Activated CD8-positive, alpha-beta memory T cell treated with anti-CD3 and anti-CD28 coated beads for 36 hours (primary cell): Measurements from ENCODE around the gene MYL2. TPM values are rescaled to one million over a fixed set of nuclear protein-coding genes. Genes with fewer than 3 reads are reported as not detected.

ENCODE experiments used
- CTCF ChIA-PET: fragments of 350-600 bp; sonication (Branson Sonifier 250); formaldehyde crosslinking; loops from one replicate; lab custom pipeline; 2021; ENCODE audit warnings: antibody characterized with exemption; lab: Charles Lee
- POLR2A ChIA-PET: fragments of 350-600 bp; sonication (Branson Sonifier 250); formaldehyde crosslinking; loops from one replicate; lab custom pipeline; 2021; ENCODE audit warnings: antibody characterized with exemption; lab: Charles Lee
- total RNA-seq, 2 experiments: library from RNA; stranded (reverse); gene quantifications; one replicate each; pipeline ENCODE4 v1.2.3, GENCODE V29; 2021

Gene MYL2
- total RNA-seq, 2 experiments from 2014 or later = not detected

DNA sequence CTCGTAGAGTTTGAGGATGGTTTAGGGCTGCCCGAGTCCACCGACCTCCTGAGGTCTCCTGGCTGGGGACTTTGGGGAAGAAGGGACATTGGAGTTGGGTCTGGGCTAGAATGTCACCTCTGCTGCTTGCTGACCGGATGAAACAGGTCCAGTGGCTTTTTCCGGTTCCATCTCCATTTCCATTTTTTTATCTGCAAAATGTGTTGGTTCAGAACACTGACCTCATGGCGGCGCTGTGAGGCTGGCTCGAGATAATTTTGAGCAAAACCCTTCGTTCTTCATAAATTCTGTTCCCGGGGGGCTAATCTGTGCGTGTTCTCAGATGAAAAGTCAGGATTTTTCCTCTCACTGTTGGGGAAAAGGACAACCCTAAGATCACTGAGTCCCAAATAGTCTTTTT lies 11.7 kb upstream of the MYL2 start:
- CTCF ChIA-PET = no interaction called here
- POLR2A ChIA-PET = no interaction called here

DNA sequence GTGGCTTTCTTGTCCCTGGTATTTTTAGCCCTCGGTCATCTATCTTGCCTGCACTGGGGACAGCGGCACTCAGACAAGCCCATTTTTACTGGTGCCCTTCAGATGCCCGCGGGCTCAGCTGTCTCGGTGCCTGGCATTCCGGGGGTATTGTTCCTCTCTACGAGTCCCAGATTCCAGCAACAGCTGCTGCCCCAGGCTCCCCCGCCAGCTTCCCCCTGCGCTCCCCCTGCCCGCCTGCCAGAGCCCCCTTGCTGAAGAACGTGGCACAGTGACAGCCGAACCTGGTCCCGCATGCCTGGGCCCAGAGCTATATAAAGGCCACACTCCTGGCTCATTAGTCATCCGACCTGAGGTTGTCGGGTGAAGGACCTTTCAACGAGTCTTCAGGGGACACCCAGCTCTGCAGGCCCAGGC lies 10.9 kb upstream of the MYL2 start:
- ChIA-PET CTCF (no interaction called here), POLR2A (no interaction called here)

DNA sequence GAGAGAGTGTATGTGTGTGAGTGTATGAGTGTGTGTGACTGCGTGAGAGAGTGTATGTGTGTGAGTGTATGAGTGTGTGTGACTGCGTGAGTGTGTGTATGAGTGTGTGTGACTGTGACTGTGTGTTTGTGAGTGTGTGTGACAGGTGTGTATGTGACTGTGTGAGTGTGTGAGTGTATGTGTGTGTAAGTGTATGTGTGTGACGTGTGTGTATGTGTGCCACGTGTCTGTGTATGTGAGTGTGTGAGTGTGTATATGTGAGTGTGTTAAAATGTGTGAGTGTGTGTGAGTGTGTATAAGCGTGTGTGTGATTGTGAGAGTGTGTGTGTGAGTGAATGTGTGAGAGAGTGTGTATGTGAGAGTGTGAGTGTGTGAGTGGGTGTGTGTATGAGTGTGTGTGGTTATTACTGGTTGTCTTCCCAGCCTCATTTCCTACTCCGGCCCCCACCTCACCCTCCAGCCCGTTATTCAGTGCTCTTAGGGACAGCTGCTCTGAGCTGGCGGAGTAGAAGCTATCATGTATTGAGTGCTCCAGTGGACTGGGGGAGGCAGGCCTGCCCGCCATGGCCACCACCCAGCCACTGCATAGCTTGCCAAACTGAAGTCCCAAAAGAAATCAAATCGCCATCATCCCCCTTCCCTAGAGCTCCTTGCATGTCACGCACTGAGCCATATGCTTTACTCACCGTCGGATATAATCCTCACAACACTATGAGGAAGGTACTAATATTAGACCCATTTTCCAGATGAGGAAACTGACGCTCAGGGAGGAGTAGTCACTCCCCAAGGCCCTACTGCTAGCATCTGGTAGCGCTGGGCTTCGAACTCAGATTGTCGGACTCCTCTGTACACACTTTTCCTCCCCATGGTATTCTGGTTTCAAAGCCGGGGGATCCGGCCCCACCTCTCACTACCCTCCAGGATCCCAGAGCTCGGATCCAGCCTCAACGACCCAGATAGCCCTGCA lies 10.3 kb upstream of the MYL2 start:
- POLR2A ChIA-PET = no interaction called here
- CTCF ChIA-PET = no interaction called here

DNA sequence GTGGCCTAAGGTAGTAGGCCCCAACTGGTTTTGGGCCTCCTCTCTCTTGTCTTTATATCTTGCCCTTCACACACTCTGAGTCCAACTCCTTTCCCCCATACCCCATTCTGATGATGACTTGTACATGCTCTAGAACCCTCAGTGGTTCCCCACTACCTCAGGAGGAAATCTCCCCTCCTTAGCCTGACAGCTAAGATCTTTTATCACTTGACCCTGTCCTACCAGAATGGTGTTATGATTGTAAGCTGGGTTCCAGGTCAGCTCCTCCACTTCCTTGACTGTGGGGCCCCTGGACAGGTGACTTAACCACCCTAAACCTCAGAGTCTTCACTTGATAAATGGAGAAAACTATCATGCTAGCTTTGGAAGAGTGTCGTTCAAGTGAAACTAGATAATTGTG lies 9.4 kb upstream of the MYL2 start:
- ChIA-PET CTCF (interaction anchor here (0.6 kb wide), 1 partner anchor 491 kb away, joined by 4 read pairs; no protein-coding TSS in a partner anchor), POLR2A (no interaction called here)

DNA sequence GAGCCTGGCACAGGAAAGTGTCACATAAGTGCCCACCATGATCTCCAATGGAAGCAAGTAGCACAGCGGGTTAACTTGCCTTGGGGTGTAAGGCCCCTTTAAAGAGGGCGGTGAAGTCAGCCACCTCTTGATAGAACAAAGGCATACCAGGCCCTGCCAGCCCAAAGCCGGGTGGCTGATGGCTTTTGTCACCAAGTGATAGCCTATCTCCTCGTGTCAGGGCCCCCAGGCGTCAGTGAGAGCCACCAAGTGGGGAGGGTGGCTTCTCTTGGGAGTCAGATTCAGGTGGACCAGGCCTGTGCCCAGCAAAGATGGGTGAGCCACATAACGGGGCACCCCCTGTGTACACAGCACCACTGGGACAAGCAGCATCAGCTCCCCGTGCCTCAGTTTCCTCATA lies 8.3 kb upstream of the MYL2 start:
- ChIA-PET POLR2A (no interaction called here), CTCF (no interaction called here)

DNA sequence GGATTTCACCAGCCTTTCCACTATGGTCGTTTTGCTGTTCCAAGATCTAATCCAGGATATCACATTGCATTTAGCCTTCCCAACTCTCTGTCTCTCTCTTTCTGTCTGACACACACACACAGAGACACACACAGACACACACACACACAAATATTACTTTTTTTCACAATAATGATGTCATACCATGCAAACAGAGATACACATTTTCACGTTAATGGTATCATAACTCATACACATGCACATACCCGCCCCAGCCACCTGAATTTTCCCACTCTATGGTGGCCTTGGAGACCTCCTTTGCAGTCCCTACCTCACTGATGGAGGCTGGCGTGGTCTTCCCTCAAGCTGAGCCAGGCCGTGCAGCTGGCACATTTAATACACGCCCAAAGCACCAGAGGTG lies 7.2 kb upstream of the MYL2 start:
- POLR2A ChIA-PET = no interaction called here
- CTCF ChIA-PET = no interaction called here

DNA sequence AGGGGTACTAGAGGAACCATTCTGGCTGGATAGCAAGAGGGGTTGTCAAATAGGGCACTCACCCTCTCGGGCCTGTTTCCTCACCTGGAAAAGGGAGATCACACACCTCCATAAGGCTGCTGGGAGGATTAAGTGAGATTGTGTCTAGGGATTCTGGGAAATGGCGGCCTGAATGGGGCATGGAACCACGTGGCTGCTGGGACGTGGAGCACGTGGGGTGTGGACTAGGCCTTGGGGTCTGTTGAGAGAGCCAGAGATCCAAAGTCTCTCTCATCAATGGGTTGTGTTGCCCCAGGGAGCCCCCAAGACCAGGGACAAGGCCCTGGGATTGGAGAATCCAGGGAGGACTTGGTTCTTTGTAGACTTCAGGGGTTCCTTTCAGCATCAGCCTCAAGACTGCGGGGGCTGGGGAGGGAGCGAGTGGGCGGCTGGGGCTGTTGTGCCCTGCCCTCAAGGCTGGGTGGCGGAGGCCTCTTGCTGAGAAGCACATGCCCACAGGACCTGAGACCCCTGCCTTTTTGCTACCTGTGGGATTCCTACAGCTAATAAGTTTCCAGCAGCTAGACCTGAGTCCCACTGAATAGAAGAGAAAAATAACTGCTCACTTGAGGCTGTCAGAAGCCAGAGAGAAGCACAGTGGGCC lies 3.4 kb upstream of the MYL2 start:
- ChIA-PET CTCF (no interaction called here), POLR2A (no interaction called here)

DNA sequence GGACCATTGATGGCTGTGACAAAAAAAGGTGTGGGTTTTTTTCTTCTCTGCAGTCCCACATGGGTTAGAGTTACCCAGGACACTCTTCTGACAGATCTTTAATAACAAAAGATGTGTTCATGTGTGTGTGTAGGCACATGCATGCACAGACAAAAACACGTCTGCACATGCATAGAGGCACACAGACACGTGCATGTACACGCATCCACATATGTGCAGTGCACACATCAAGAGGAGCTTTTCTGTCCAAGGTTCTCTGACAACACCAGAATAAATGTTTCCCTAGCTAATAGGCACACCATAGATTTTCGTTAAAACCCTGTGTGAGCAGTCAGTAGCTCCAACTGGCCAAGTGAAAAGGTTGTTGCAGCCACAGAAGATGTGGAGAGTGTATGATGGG lies 2.8 kb upstream of the MYL2 start:
- ChIA-PET POLR2A (no interaction called here), CTCF (no interaction called here)

DNA sequence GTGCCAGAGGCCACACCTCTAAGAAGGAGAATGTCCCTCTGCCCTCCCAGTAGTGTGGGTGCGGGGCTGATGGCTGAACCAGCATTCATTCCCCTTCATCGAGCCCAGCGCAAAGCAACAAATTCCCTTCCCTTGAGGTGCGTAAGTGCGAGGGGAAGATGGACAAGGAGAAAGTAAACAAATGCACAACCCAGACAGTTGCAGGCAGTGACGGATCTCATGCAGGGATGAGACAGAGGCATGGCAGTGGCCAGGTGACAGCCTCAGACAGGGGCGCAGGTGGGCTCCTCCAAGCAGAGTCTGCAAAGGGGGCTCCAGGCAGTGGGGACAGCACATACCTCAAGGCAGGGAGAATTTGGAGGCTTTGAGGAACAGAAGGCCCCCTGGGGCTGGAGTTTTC lies 2.3 kb upstream of the MYL2 start:
- ChIA-PET CTCF (no interaction called here), POLR2A (no interaction called here)

DNA sequence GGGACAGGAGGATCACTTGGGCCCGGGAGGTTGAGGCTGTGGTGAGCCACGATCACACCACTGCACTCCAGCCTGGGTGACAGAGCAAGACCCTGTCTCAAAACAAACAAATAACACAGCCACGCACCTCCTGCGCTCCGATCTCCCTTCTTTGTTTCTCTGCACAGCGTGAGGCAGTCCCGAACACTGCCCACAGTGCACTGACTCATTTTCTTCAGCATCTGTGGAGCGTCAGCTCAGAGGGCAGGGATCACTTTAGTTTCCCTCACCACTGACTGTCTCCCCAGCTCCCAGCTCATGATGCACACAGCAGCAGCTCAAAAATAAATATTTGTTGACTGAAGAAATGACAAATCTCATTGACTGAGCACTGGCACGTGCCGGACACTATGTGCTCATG lies 883 bp upstream of the MYL2 start:
- ChIA-PET POLR2A (no interaction called here), CTCF (no interaction called here)

DNA sequence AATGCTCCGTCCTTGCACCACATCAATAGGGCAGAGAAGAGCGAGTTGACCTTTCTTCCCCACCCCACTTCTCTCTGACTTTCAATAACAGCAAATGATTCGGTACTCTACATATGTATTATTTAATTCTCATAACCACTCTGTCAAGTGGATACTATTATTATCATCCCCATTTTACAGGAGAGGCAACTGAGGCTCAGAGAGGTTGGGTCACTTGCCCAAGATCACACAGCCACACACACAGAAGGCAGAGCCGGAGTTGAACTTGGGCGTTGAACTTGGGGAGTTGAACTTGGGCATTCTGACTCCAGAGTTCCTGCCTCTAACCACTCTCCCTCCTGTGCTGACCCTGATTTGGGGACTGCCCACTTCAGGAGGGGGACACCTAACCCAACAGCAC lies 659 bp downstream of the MYL2 start:
- CTCF ChIA-PET = interaction anchor here (0.6 kb wide), 1 partner anchor 22 kb away, joined by 6 read pairs; no protein-coding TSS in a partner anchor
- POLR2A ChIA-PET = no interaction called here

DNA sequence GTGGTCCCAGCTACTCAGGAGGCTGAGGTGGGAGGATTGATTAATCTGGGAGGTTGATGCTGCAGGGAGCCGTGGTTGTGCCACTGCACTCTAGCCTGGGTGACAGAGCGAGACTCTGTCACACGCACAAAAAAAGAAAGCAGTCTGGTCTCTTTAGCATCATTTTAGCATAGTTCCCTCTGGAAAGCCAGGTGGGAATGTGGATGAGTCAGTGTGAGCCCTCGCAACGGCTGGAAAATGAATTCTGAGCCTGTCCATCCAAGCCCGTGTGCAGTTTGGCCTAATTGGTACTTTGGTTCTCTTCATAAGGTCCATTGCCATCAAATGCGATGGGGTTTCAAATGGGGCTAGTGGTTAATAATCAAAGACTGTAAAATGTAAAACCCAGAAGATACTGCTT lies 2.4 kb downstream of the MYL2 start:
- POLR2A ChIA-PET = no interaction called here
- CTCF ChIA-PET = no interaction called here

DNA sequence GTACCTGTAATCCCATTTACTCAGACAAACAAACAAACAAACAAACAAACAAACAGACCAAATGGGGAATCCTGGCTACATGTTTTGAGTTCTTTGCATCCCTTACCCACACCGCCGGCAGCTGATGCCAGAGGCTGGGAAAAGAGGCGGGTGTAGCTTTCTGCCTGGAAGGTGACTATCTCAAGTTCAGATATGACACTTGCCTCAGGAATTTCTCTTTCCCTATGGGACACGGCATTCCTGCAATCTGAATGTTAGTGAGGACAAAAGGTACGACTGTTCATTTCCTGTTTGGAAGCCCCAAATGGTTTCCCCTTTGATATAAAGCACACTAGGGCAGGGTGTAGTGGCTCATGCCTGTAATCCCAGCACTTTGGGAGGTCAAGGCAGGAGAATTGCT lies 2.9 kb downstream of the MYL2 start:
- ChIA-PET CTCF (no interaction called here), POLR2A (no interaction called here)

DNA sequence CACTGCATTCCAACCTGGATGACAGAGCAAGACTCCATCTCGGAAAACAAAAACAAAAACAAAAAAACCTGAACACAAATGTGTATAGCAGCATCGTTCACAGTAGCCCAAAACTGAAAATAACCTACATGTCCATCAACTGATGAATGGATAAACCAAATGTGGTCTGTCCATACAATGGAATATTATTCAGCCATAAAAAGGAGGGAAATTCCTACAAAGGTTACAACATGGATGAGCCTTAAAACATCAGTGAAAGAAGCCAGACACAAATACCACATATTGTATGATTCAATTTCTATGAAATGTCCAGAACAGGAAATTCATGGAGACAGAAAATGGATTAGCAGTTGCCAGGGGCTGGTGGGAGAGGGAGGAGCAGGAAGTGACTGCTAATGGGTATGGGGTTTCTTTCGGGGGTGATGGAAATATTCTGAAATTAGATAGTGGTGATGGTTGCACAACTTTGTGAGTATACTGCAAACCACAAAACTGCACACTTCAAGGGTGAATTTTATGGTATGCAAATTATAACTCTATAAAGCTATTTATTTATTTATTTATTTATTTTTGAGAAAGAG lies 4.0 kb downstream of the MYL2 start:
- ChIA-PET CTCF (no interaction called here), POLR2A (no interaction called here)

DNA sequence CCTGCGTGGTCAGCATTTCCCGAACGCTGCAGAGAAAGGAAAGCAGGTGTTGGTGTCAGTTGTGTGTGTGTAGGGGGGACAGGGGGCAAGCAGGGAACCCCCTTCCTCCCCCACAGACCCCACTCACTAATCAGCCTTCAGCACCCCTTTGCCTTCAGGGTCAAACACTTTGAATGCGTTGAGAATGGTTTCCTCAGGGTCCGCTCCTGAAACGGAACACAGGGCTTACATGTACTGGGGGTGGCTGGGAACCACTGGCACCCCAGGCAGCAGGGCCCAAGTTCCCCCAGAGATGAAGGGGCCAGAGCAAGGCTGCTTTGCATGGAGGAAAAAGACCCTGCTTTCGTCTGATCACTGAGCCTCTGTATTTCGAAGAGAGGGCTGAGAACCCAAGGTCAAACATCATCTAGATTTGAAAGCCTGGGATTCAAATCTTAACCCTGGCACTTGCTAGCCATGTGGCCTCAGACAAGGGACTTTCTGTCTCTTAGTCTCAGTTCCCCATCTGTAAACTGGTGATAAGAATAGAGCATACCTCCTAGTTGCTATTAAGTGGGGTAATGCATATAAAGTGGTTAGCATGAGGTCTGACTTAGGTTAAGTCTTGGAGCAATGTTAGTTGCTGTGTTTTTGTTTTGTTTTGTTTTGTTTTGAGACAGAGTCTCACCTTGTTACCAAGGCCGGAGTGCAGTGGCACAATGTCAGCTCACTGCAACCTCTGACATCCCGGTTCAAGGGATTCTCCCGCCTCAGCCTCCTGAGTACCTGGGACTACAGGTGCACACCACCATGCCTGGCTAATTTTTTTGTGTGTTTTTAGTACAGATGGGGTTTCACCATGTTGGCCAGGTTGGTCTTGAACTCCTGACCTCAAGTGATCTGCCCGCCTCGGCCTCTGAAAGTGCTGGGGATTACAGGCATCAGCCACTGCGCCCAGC lies 7.0 kb downstream of the MYL2 start:
- CTCF ChIA-PET = no interaction called here
- POLR2A ChIA-PET = no interaction called here

DNA sequence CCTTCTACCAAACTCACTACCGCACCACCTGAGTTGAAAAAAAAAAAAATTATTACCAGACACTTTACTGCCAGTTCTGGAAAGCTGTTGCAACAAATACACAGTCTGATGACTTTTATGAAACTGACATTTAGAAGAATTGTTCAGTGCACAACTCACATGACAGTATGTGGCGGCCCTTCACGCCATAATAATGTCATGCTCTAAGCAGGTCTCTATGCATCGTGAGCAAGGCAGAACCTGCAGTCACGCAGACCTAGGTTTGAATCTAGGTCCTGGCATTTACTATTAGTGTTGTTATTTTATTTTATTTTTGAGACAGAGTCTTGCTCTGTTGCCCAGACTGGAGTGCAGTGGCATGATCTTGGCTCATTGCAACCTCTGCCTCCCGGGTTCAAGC lies 8.1 kb downstream of the MYL2 start:
- POLR2A ChIA-PET = no interaction called here
- CTCF ChIA-PET = no interaction called here

DNA sequence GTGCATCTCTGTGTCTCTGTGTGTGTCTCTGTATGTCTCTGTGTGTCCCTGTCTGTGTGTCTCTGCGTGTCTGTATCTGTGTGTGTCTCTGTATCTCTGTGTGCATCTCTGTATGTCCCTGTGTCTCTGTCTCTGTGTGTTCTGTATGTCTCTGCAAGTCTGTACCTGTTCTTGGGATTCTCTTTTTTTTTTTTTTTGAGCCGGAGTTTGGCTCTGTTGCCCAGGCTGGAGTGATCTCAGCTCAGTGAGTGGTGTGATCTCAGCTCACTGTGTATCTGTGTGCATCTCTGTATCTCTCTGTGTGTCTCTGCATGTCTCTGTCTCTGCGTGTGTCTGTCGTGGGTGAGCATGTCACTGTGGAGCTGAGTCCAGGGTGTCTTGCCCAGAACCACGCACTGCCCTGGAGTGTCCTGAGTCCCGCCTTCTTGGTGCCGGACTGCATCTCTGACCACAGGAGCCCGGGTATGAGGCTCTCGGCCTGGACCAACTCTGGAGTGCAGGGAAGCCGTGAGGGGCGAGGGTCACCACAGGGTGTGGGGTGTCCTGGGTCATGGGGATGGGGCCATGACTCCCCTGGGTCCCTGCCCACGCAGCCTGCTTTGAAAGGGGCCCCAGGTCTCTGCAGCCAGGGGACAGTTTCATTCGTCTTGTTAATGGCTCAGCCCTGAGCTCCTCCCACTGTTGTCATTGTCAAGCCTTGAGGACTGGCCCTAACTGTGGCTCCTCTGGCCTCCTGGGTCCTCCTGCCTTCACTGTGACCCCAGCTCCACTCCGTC lies 11.8 kb downstream of the MYL2 start:
- POLR2A ChIA-PET = no interaction called here
- CTCF ChIA-PET = interaction anchor here (1.6 kb wide), 1 partner anchor 14 kb away, joined by 8 read pairs; no protein-coding TSS in a partner anchor

DNA sequence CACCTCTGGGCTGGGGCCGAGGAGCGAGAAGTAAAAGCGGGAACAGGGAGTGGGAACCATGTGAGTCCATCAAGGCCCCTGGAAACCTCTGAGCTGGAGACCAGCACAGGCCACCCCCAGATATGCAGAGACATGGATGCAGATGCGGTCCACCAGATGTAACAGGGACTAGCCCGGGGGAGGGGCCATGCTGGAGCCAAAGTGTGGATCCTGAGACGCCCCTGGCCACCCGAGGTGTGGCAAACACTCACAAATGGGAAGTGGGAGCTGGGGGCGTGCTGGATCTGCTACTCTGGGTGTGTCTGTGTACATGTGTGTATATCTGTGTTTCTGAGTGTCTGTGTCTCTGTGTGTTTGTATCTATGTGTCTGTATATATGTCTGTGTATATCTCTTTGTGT lies 12.8 kb downstream of the MYL2 start:
- ChIA-PET POLR2A (no interaction called here), CTCF (interaction anchor here (1.7 kb wide), 1 partner anchor 13 kb away, joined by 7 read pairs; no protein-coding TSS in a partner anchor)

DNA sequence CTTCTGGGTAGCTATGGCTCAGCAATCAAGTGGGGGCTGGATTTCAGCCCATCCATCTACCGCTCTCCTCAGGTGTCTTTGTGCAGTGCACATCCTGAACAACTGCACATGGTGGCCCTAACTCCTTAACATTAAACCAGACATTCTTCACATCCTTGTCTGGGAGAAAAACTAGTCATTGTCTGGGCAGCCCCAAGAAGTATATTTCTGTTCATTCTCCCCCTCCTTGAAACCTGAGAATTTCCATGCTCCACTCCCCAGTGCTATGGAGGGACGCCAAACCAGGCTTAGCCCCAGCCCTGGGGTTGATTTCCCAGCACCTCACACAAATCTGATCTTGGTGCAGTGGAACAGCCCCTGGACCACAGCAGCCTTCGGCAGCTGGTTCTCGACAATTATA lies 13.4 kb downstream of the MYL2 start:
- POLR2A ChIA-PET = no interaction called here
- CTCF ChIA-PET = interaction anchor here (1.7 kb wide), 1 partner anchor 12 kb away, joined by 7 read pairs; no protein-coding TSS in a partner anchor
